Astrocyte (in vitro differentiated cells and primary cell): ENCODE results near the gene ARL6IP4.

Experiments
- CTCF ChIP-seq: IDR thresholded peaks from 2 replicates; pipeline ENCODE4 v1.5.1; 2011; ENCODE audit warnings: low read depth, mild to moderate bottlenecking, inconsistent platforms, low read length, moderate library complexity; ENCODE audit not compliant: insufficient read depth
- EZH2 ChIP-seq: IDR thresholded peaks from 2 replicates; pipeline ENCODE4 v1.6.1; 2012; ENCODE audit warnings: mild to moderate bottlenecking, low read length, inconsistent platforms; ENCODE audit not compliant: insufficient read depth

- TF ChIP-seq CTCF (no peak), EZH2 (no peak)
Measured at GRCh38 chr12:122981036-122981471, 573 bp downstream of the ARL6IP4 start.
